ENCODE data around the gene ALDH1L1.

The ALDH1L1 gene

DNA sequence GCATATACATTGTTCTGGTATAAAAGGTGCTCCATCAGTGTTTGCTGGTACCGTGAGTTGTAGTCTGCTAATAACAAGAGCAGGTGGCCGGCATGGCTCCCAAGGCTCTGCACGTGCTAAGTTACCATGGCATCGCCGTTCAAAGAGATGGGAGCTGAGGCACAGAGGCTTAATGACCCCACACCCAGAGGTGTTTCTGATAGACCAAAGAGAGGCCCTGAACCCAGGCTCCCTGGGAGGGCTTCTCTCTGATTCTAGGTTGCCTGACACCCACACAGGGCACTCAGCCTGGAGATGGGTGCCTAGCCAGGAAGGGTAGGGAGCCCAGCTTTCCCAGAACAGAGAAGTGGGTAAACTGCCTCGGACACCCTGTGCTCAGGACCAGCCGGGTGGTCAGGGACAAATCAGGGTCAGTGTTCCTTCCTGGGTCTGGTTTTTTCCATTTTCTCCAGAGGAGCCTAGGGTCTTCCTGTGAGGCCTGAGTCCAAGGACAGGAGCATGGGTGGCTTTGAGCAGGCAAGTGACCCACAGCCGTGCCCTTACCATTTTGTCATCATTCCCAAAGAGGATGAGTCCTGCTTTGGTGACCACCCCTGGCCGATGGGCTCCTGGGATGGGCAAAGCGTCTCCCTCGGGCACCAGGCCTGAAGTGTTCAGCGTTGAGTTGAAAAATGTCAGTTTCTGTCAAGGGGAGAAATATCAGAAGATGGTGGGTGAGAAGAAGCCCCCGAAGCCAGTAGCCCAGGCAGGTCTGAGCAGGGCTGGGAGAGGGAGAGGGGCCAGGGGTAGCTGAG is 27.3 kb downstream of the ALDH1L1 start:
- no peaks in the 10 kb centered on the region for H3K4me1 Mint-ChIP-seq (ENCODE audit: low read depth)
- no peaks in the 10 kb centered on the region for H3K9me3 Mint-ChIP-seq
- no peak overlapping the region for H3K27ac Mint-ChIP-seq
- H3K36me3 Mint-ChIP-seq (ENCODE audit: low read depth): no peaks in the 10 kb centered on the region
- no peak overlapping the region for H3K4me3 Mint-ChIP-seq
- no peaks in the 10 kb centered on the region for H3K27me3 Mint-ChIP-seq

- no peaks in the 10 kb centered on the region for H3K9me3 Mint-ChIP-seq
- no peak overlapping the region for H3K4me3 Mint-ChIP-seq
- H3K4me1 Mint-ChIP-seq (ENCODE audit: low read depth): no peaks in the 10 kb centered on the region
- no peak overlapping the region for H3K27ac Mint-ChIP-seq
- H3K27me3 Mint-ChIP-seq: no peaks in the 10 kb centered on the region
- no peaks in the 10 kb centered on the region for H3K36me3 Mint-ChIP-seq (ENCODE audit: low read depth)
These were observed 27.9 kb downstream of the ALDH1L1 start for GRCh38 chr3:126152458-126152857.

- Mint-ChIP-seq H3K4me1 (ENCODE audit: low read depth) (no peaks in the 10 kb centered on the region), H3K36me3 (ENCODE audit: low read depth) (no peaks in the 10 kb centered on the region), H3K4me3 (no peak overlapping the region), H3K27me3 (no peaks in the 10 kb centered on the region), H3K27ac (no peak overlapping the region), H3K9me3 (no peaks in the 10 kb centered on the region)
These were observed 28.7 kb downstream of the ALDH1L1 start for GRCh38 chr3:126151562-126152302.

- Mint-ChIP-seq H3K27me3 (no peaks in the 10 kb centered on the region), H3K4me3 (no peak overlapping the region), H3K27ac (no peak overlapping the region), H3K9me3 (no peaks in the 10 kb centered on the region), H3K36me3 (ENCODE audit: low read depth) (no peaks in the 10 kb centered on the region), H3K4me1 (ENCODE audit: low read depth) (no peaks in the 10 kb centered on the region)
These were observed 30.3 kb downstream of the ALDH1L1 start for GRCh38 chr3:126149960-126150515.

DNA sequence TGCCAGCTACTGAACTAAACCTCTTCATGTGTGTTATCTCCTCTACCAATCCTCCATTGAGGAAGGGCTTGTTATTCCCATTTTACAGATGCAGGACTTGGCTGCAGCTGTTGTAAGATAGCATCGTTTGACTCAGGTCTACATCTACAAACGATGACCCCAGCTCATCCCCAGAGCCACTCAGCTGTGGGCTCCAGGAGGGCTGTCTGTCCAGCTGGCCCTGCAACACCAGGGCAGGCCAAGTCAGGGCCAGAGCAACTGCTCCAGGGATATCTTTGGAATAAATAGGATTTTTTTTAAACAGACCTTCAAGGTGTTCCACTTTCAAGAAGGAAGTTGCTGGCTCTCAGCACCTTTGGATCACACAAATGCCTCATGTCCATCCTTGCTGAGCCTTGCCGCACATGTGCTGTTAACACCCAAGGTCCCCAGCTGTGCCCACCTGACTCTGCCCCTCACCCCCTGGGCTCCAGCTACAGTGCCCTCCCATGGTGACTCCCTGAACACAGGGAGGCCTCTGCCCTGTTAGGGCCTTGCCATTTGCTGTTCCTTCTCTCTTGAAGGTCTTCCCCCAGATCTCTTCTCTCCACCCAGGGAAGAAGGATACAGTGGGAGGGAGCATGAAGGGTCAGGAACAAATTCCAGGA is 31.0 kb downstream of the ALDH1L1 start:
- no peaks in the 10 kb centered on the region for H3K27me3 Mint-ChIP-seq
- H3K36me3 Mint-ChIP-seq (ENCODE audit: low read depth): no peaks in the 10 kb centered on the region
- no peak overlapping the region for H3K27ac Mint-ChIP-seq
- H3K9me3 Mint-ChIP-seq: no peaks in the 10 kb centered on the region
- no peak overlapping the region for H3K4me3 Mint-ChIP-seq
- H3K4me1 Mint-ChIP-seq (ENCODE audit: low read depth): no peaks in the 10 kb centered on the region

DNA sequence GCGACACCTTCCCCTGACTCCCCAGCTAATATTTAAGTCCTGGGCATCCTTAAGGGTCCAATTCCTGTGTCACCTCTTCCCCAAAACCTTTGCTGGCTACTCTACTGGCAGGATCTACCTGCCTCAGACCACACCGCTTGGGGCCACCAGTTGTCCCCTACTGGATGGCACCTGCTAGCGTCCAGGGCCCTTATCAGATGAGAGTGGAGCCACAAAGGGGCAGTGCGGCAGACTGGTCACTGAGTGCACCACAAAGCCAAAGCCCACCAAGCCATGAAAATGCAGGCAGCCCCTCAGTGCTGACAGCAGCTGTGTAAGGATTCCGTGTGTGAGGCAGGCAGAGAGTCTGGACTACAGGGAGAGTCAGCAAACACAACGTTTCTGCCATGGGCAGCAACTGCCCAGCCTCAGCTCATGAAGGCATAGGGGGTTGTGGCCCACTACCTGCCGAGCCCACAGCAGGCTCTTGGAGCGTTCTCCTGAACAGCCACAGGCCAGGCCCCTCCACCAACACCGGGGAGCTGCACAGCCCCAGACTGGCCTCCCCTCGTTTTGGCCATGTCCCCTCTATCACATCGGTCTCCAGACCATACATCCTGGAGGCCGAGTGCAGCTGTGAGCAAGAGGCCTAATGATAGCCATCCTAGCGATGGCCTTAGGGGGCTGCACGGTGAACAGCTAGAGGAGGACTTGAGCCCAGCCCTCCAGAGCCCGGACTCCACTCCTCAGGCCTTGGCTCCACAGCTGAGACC is 32.3 kb downstream of the ALDH1L1 start:
- no peaks in the 10 kb centered on the region for H3K36me3 Mint-ChIP-seq (ENCODE audit: low read depth)
- H3K4me3 Mint-ChIP-seq: no peak overlapping the region
- H3K4me1 Mint-ChIP-seq (ENCODE audit: low read depth): no peaks in the 10 kb centered on the region
- H3K9me3 Mint-ChIP-seq: no peaks in the 10 kb centered on the region
- peaks cover 5% of the 10 kb centered on the region for H3K27me3 Mint-ChIP-seq
- H3K27ac Mint-ChIP-seq: no peak overlapping the region

DNA sequence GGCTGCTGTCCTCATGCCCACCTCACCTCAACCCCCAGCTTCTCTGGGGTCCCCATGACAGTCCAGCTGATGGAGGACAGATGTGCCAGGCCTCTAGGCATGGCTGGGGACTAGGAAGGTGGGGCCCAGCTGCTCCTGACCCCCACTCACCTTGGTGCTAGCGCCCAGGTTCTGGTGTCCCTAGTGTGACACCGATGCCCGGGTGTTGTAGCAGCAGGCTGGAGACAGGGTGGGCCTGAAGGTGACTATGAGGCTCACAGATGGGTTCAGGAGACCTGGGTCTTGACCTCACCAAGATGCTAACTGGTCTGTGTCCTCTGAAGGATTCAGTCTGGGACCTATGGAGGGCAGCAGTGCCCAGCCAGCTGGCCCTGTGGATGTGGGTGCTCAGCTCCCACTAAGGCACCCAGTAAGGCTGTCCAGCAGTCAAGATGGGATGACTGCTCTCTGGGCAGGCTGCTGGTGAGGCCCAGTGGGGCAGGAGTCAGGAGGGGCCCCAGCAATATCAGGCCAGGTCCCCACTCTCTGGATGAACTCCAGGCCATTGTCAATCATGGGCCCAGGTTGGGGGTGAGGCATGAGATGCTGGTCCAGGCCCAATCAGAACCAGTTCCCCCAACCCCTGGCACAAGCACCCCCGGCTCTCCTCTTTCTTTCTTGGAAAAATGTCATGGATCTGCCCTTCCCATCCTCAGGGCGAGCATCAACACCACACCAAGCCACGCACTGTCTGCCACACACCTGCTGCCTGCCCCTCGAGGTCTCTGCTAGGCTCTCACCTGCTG is 33.0 kb downstream of the ALDH1L1 start:
- Mint-ChIP-seq H3K27ac (no peak overlapping the region), H3K4me3 (no peak overlapping the region), H3K4me1 (ENCODE audit: low read depth) (no peaks in the 10 kb centered on the region), H3K9me3 (no peaks in the 10 kb centered on the region), H3K36me3 (ENCODE audit: low read depth) (no peaks in the 10 kb centered on the region), H3K27me3 (peaks cover 6% of the 10 kb centered on the region)

GRCh38 chr3:126146525-126147146 is 33.8 kb downstream of the ALDH1L1 start:
- H3K9me3 Mint-ChIP-seq: no peaks in the 10 kb centered on the region
- no peaks in the 10 kb centered on the region for H3K4me1 Mint-ChIP-seq (ENCODE audit: low read depth)
- no peaks in the 10 kb centered on the region for H3K36me3 Mint-ChIP-seq (ENCODE audit: low read depth)
- H3K4me3 Mint-ChIP-seq: no peak overlapping the region
- H3K27me3 Mint-ChIP-seq: peaks cover 13% of the 10 kb centered on the region
- no peak overlapping the region for H3K27ac Mint-ChIP-seq

GRCh38 chr3:126146034-126146433 is 34.4 kb downstream of the ALDH1L1 start:
- no peak overlapping the region for H3K27ac Mint-ChIP-seq
- H3K27me3 Mint-ChIP-seq: peaks cover 16% of the 10 kb centered on the region
- H3K4me1 Mint-ChIP-seq (ENCODE audit: low read depth): no peaks in the 10 kb centered on the region
- H3K36me3 Mint-ChIP-seq (ENCODE audit: low read depth): no peaks in the 10 kb centered on the region
- H3K9me3 Mint-ChIP-seq: no peaks in the 10 kb centered on the region
- H3K4me3 Mint-ChIP-seq: no peak overlapping the region

DNA sequence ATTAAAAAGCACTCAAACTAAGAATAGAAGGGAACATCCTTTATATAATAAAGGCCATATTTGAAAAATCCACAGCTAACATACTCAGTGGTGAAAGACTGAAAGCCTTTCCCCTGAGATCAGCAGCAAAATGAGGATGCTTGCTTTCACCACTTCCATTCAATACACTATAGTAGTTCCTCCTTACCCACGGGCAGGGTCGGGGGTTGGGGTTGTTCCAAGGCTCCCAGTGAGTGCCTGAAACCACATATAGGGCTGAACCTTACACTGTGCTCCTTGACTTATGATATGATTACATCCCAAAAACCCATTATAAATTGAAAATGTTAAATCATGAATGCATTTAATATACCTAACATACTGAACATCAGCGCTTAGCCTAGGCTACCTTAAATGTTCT is 37.7 kb downstream of the ALDH1L1 start:
- Mint-ChIP-seq H3K4me3 (no peak overlapping the region), H3K27ac (no peak overlapping the region), H3K36me3 (ENCODE audit: low read depth) (no peaks in the 10 kb centered on the region), H3K27me3 (peaks cover 36% of the 10 kb centered on the region), H3K9me3 (no peaks in the 10 kb centered on the region), H3K4me1 (ENCODE audit: low read depth) (no peaks in the 10 kb centered on the region)

- Mint-ChIP-seq H3K27me3 (peaks cover 36% of the 10 kb centered on the region), H3K27ac (no peak overlapping the region), H3K4me3 (no peak overlapping the region), H3K36me3 (ENCODE audit: low read depth) (no peaks in the 10 kb centered on the region), H3K9me3 (no peaks in the 10 kb centered on the region), H3K4me1 (ENCODE audit: low read depth) (no peaks in the 10 kb centered on the region)
These were observed 42.8 kb downstream of the ALDH1L1 start for GRCh38 chr3:126137490-126138130.

GRCh38 chr3:126136428-126137220 is 43.8 kb downstream of the ALDH1L1 start:
- Mint-ChIP-seq H3K4me3 (no peak overlapping the region), H3K27ac (no peak overlapping the region), H3K27me3 (peaks cover 30% of the 10 kb centered on the region), H3K36me3 (ENCODE audit: low read depth) (no peaks in the 10 kb centered on the region), H3K4me1 (ENCODE audit: low read depth) (no peaks in the 10 kb centered on the region), H3K9me3 (no peaks in the 10 kb centered on the region)

All from stimulated activated naive CD8-positive, alpha-beta T cell treated with anti-CD3 and anti-CD28 coated beads, Interleukin-15, Interleukin-2, amounts not matched to agents 100 ng/mL and 50 ng/mL, for 24 hours (primary cell).